CD4-positive, alpha-beta T cell treated with Interleukin-2 at 100 ng/mL for 4 hours (primary cell): ENCODE measurements around the gene HSD17B13.
"Not testable (repeated sequence)": the region's sequence is repeated elsewhere in the genome, so short reads cannot be mapped to it uniquely, and the experiment has no call there.

Experiments used
- DNase-seq: peaks from one replicate; pipeline ENCODE4 v3.0.0-alpha.2; 2020; ENCODE audit warnings: low spot score

The HSD17B13 gene

DNA sequence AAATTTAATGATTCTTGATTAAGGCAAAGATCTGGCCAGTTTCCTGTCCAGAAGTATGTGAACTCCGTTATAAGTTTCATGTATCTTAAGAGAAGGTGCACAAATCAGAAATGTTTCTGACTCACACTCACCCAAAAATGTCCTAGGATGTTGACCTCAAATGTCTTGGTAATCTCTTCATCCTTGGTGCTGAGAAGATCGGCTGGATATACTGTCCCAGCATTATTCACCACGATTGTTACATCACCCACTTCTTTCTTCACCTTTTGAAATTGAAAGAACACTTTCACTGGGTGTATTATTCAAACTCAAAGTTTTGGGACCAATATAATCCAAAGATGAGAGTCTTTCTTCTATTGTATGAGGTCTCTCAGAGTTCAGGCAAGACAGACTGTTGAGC, 5.7 kb downstream of the HSD17B13 start:
- no peak for DNase-seq

GRCh38 chr4:87315000-87315399, 7.7 kb downstream of the HSD17B13 start:
- not testable (repeated sequence) for DNase-seq

GRCh38 chr4:87313756-87314155, 8.9 kb downstream of the HSD17B13 start:
- DNase-seq, result no peak

DNA sequence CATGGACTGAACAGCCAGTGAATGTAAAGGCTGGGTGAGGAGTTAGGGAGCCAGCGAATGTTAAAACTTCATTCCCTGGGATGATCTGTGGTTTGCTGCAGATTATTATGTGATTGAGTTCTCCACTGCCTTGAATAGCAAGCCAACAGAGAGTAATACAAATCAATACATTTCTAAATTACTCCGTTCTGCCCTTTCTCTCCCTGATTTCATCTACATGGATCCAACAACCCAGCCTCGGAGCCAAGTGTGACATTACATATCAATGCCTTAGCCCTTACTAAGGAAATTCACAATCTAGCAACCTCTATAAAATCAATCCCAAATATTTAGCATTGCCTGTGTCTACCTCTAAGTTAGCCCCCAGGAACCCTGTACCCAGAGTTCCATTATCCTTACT, 11.0 kb downstream of the HSD17B13 start:
- DNase-seq, result no peak

GRCh38 chr4:87310691-87311335, 11.9 kb downstream of the HSD17B13 start:
- DNase-seq, result no peak

GRCh38 chr4:87309625-87310024, 13.1 kb downstream of the HSD17B13 start:
- DNase-seq, result no peak

- no peak for DNase-seq
Observed at GRCh38 chr4:87306056-87306455, 16.6 kb downstream of the HSD17B13 start.

- no peak for DNase-seq
Observed at GRCh38 chr4:87305562-87305961, 17.1 kb downstream of the HSD17B13 start.

GRCh38 chr4:87304745-87305432, 17.8 kb downstream of the HSD17B13 start:
- no peak for DNase-seq

DNA sequence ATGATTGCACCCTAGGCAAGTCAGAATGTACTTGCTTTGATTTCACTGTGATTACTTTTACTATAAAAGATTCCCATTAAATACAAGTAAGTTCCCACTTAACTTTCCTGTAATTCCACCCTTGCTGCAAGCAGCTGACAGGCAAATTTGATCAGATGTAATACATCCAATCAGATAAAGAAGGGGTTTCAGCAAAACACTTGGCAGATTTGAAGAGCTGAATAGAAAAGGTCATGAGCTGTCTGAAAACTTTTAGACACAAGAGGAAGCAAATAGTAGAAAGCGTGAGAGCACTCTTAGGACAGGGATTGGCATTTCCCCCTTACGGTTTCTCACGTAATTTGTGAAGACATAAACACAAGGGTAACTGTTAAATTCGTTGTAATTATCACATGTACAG, 22.8 kb downstream of the HSD17B13 start:
- no peak for DNase-seq

- DNase-seq, result no peak
Observed at GRCh38 chr4:87298362-87298761, 24.3 kb downstream of the HSD17B13 start.

DNA sequence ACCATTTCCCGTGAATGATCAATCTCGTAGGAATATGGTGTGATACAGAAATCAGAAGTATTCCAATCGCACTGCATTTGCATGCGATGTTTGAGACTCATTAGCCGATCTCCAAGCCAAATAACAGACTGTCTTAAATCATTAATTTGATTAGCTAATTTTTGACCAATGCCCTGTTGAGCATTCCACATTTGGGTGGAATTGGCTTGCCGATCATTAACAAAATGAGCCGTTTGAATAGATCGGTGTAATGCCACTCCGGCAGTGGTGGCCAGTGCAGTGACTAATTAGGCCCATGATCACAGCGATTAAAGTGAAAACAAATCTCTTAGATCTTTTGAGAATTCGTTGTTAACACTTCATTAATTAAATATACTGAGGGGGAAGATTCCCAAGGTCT, 27.8 kb downstream of the HSD17B13 start:
- not testable (repeated sequence) for DNase-seq

DNA sequence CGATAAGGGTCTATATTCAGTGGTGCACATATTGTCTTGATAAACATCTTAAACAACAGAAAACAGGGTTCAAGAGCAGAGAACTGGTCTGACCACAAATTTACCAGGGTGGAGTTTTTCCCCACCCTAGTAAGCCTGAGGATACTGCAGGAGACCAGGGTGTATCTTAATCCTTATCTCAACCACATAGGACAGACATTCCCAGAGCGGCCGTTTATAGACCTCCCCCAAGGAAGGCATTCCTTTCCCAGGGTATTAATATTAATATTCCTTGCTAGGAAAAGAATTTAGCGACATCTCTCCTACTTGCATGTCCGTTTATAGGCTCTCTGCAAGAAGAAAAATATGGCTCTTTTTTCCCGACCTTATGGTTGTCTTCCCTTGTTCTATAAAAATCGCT, 28.8 kb downstream of the HSD17B13 start:
- DNase-seq, result not testable (repeated sequence)

DNA sequence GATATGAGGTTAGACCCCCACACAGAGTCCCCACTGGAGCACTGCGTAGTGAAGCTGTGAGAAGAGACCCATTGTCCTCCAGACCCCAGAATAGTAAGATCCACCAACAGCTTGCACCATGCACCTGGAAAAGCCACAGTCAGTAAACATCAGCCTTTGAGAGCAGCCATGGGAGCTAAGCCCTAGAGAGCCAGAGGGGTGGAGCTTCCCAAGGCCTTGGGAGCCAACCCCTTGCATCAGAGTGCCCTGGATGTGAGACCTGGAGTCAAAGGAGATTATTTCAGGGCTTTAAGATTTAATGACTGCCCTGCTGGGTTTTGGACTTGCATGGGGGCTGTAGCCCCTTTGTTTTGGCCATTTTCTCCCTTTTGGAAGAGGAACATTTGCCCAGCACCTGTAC, 35.7 kb downstream of the HSD17B13 start:
- DNase-seq, result no peak

DNA sequence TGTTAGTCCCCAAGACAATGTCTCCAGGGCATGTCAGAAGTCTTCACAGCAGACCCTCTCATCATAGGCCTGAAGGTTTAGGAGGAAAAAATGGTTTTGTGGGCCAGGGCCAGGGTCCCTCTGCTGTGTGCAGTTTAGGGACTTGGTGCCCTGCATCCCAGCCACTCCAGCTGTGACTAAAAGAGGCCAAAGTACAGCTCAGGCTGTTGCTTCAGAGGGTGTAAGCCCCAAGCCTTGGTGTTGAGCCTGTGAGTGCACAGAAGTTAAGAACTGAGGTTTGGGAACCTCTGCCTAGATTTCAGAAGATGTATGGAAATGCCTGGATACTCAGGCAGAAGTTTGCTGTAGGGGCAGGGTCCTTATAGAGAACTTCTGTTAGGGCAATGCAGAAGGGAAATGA, 38.4 kb downstream of the HSD17B13 start:
- not testable (repeated sequence) for DNase-seq

GRCh38 chr4:87283151-87283550, 39.5 kb downstream of the HSD17B13 start:
- DNase-seq, result no peak

DNA sequence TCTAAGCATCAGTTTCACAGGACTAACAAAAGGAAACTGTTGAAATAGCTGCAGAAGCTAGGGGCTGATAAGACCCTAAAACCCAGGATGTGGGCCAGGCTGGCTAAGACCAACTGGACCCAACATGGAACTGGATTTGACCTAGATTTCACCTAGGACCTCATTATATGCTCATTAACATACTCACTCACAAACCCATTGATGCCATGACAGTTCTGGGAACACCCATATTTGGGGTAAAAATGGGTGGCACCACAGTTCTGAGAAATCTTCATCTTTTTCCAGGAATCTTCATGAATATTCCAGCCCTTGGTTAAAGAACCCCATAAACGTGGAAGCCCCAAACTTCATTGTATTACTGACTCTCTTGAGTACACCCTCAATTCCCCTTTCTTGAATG, 41.1 kb downstream of the HSD17B13 start:
- no peak for DNase-seq

DNA sequence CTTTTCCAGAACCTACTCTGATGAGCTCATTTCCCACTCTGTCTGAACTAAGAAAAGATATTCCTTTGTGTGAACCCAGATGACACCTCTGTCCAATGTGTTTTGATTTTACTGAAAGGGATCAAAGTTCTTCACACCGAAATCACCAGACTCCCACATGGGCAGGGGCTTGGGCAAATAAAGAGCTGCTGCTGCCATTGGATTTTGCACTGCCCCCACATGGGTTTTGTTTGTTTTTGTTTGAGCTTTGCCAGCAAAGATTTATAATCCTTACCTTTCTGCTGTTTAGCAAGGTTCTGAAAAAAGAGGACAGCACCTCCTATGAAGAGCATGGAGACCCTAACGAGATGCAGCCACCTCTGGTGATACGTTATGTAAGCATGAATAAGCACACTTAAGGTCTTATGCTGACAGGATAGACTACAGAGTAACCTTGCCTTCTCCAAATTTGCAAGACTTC, 44.3 kb downstream of the HSD17B13 start:
- DNase-seq, result no peak

GRCh38 chr4:87275311-87275710, 47.4 kb downstream of the HSD17B13 start:
- no peak for DNase-seq

- DNase-seq, result no peak
Observed at GRCh38 chr4:87274803-87275202, 47.9 kb downstream of the HSD17B13 start.

- no peak for DNase-seq
Observed at GRCh38 chr4:87274327-87274726, 48.4 kb downstream of the HSD17B13 start.

DNA sequence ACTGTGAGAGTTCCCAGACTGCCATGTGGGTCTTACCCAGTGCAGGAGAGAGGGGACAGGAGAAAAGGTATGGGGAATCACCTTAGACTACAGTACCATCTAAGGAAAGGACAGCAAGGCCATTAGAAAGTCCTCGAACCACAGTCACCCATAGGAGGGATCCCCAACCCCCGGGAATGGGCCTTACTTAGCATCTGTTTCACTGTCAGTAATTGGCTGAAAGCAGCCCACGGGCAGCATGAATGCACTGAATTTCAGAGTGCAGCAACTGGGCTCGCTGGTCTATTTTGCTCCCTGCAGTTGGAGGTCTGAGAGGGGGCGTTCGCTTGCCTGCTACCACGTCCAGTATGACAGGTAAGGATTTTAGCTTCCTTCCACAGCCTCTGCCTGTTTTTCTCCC, 51.9 kb downstream of the HSD17B13 start:
- no peak for DNase-seq

- DNase-seq, result no peak
Observed at GRCh38 chr4:87270144-87270543, 52.5 kb downstream of the HSD17B13 start.

GRCh38 chr4:87268411-87268810, 54.3 kb downstream of the HSD17B13 start:
- no peak for DNase-seq
